IPS-15b (cell line): Measurements from ENCODE around the gene VASN.

ENCODE experiments used
- H3K27me3 ChIP-seq: one replicate; pipeline ENCODE4 v1.6.1; 2013; ENCODE audit warnings: low read length; ENCODE audit not compliant: control insufficient read depth, insufficient read depth
- H3K36me3 ChIP-seq: one replicate; pipeline ENCODE4 v1.6.1; 2013; ENCODE audit warnings: low read length; ENCODE audit not compliant: control insufficient read depth, insufficient read depth
- H3K4me1 ChIP-seq: one replicate; pipeline ENCODE4 v1.6.1; 2013; ENCODE audit warnings: mild to moderate bottlenecking, low read length; ENCODE audit not compliant: control insufficient read depth, insufficient read depth
- H3K4me3 ChIP-seq: one replicate; pipeline ENCODE4 v1.5.1; 2013; ENCODE audit warnings: low read depth, low read length
- H3K9ac ChIP-seq: one replicate; pipeline ENCODE4 v1.6.1; 2013; ENCODE audit warnings: low read depth, mild to moderate bottlenecking, low read length
- H3K9me3 ChIP-seq: one replicate; pipeline ENCODE4 v1.6.1; 2013; ENCODE audit warnings: mild to moderate bottlenecking, low read length; ENCODE audit not compliant: control insufficient read depth, insufficient read depth

VASN gene

GRCh38 chr16:4361033-4361943, 10.4 kb upstream of the VASN start:
- no peak overlapping the region for H3K4me3 ChIP-seq
- H3K36me3 ChIP-seq, result peaks cover 3% of the 10 kb centered on the region
- no peaks in the 10 kb centered on the region for H3K4me1 ChIP-seq
- H3K9me3 ChIP-seq, result no peaks in the 10 kb centered on the region
- no peaks in the 10 kb centered on the region for H3K27me3 ChIP-seq
- no peak overlapping the region for H3K9ac ChIP-seq

DNA sequence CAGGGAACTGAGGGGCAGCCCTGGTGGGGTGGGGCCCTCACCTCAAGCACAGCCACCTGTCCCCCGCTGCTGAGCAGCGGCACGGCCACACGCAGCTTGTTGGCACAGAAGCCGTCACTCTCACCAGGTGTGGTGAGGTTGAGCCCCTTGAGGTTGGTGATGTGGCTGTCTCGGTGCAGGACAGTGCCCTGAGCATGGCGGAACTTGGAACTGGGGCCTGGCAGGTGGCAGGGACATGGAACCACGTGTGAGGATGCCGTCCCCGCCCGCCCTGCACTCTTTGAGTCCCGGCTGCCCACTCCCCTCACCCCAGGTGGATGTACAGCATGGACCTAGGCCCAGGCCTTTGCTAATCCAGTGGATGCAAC, 9.7 kb upstream of the VASN start:
- Histone ChIP-seq H3K9ac (no peak overlapping the region), H3K4me3 (no peak overlapping the region), H3K4me1 (no peaks in the 10 kb centered on the region), H3K36me3 (peaks cover 3% of the 10 kb centered on the region), H3K27me3 (no peaks in the 10 kb centered on the region), H3K9me3 (no peaks in the 10 kb centered on the region)

GRCh38 chr16:4362476-4363135, 9.0 kb upstream of the VASN start:
- no peak overlapping the region for H3K4me3 ChIP-seq
- no peak overlapping the region for H3K9ac ChIP-seq

DNA sequence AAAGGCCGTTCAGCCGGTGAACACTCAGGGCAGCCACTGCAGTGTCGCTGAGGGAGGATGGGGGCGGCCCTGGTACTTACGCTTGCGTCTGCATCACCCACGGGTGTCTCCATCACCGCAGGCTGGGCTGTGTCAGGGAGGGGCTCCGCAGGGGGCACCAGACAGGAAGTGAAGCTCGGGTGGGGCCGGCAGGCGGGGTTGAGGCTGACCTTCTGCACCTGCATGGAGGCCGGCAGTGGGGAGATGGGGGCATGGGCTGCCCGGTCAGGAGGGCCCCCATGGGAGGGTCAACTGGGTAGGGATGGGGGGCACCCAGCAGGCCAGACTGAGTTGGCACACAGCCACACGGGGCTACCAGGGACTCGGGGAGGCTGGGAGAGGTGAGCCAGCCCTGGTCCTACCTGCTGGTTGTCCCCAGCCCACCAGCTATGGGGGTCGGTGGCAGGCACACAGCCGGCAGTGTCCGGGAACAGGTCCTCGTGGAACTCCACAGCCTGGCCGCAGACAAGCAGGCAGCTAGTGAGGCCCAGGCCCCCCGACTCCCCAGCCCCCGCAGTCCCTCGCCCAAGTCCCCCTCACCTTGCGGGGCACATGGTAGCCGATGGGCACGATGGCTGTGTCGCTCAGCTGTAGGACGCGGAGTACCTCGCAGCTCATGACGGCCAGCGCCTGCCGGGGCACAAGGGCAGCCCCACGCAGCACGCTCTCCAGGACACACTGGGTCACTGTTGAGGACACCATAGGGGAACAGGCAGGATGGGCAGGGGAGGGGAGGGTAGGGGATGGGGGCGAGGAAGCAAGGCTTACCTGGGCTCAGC, 7.2 kb upstream of the VASN start:
- no peaks in the 10 kb centered on the region for H3K9me3 ChIP-seq
- H3K36me3 ChIP-seq, result peaks cover 3% of the 10 kb centered on the region
- no peaks in the 10 kb centered on the region for H3K4me1 ChIP-seq
- no peak overlapping the region for H3K9ac ChIP-seq
- no peaks in the 10 kb centered on the region for H3K27me3 ChIP-seq
- H3K4me3 ChIP-seq, result no peak overlapping the region

More at GRCh38 chr16:4362476-4363135, 9.0 kb upstream of the VASN start:
- H3K9me3 ChIP-seq, result no peaks in the 10 kb centered on the region
- no peaks in the 10 kb centered on the region for H3K27me3 ChIP-seq
- no peaks in the 10 kb centered on the region for H3K4me1 ChIP-seq
- peaks cover 3% of the 10 kb centered on the region for H3K36me3 ChIP-seq

DNA sequence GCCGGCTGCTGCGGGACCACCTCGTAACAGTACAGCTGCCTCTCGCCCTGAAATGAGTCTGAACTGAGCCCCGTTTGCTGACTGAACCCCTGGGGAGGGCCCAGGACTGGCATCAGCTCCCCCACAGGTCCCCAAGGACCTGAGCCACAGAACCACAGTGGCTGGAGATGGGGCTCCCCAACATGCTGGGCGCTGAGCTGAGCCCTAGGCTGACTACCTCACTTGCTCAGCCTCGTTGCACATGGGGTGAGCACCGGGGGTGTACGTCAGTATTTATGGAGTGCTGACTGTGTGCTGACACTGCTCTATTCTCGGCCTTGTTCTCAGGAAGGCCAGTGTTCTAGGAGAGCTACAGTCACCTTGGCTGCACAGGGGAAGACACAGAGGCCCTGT, 6.6 kb upstream of the VASN start:
- Histone ChIP-seq H3K9me3 (no peaks in the 10 kb centered on the region), H3K36me3 (peaks cover 3% of the 10 kb centered on the region), H3K27me3 (no peaks in the 10 kb centered on the region), H3K4me1 (no peaks in the 10 kb centered on the region), H3K4me3 (no peak overlapping the region), H3K9ac (no peak overlapping the region)

GRCh38 chr16:4365615-4366014, 6.0 kb upstream of the VASN start:
- Histone ChIP-seq H3K36me3 (peaks cover 3% of the 10 kb centered on the region), H3K27me3 (no peaks in the 10 kb centered on the region), H3K9me3 (no peaks in the 10 kb centered on the region), H3K4me1 (no peaks in the 10 kb centered on the region), H3K4me3 (no peak overlapping the region), H3K9ac (no peak overlapping the region)

DNA sequence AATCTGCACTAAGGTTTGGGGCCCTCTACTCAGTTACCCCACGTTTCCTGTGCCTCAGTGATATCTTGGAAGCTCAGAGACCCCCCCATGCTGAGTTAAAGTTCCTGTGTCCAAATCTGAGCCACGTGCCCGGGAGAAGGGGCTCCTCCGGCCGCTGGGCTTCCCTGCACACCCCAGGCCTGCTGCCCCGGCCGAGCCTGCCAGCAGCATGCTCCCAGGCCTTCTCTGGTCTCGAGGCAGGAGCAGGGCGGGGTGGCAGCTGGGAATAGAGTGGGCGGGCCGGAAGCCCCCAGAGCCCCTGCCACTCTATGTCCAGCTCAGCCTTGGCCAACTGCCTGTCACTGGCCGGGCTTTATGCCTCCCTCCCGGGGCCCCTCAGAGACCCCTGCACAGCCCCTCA, 5.6 kb upstream of the VASN start:
- no peaks in the 10 kb centered on the region for H3K36me3 ChIP-seq
- no peaks in the 10 kb centered on the region for H3K27me3 ChIP-seq
- no peaks in the 10 kb centered on the region for H3K9me3 ChIP-seq
- H3K9ac ChIP-seq, result no peak overlapping the region
- no peak overlapping the region for H3K4me3 ChIP-seq
- no peaks in the 10 kb centered on the region for H3K4me1 ChIP-seq

GRCh38 chr16:4367393-4367856, 4.2 kb upstream of the VASN start:
- Histone ChIP-seq H3K9me3 (no peaks in the 10 kb centered on the region), H3K4me3 (no peak overlapping the region), H3K36me3 (no peaks in the 10 kb centered on the region), H3K27me3 (no peaks in the 10 kb centered on the region), H3K9ac (no peak overlapping the region), H3K4me1 (peaks cover under 1% of the 10 kb centered on the region)

- Histone ChIP-seq H3K9me3 (no peaks in the 10 kb centered on the region), H3K4me1 (peaks cover 8% of the 10 kb centered on the region), H3K36me3 (no peaks in the 10 kb centered on the region), H3K27me3 (no peaks in the 10 kb centered on the region), H3K4me3 (no peak overlapping the region), H3K9ac (no peak overlapping the region)
Observed at GRCh38 chr16:4369007-4369733, 2.5 kb upstream of the VASN start.

- no peaks in the 10 kb centered on the region for H3K27me3 ChIP-seq
- no peak overlapping the region for H3K4me3 ChIP-seq
- peaks cover 8% of the 10 kb centered on the region for H3K4me1 ChIP-seq
- peaks cover 3% of the 10 kb centered on the region for H3K36me3 ChIP-seq
- H3K9me3 ChIP-seq, result no peaks in the 10 kb centered on the region
- H3K9ac ChIP-seq, result no peak overlapping the region
Observed at GRCh38 chr16:4370151-4370550, 1.5 kb upstream of the VASN start.
